H1 (cell line): ENCODE measurements around the gene RELN. TPM values are rescaled to one million over a fixed set of nuclear protein-coding genes. Genes with fewer than 3 reads are reported as not detected.

Source experiments
- HDAC2 ChIP-seq, 2 experiments: fragments of 300-600 bp in 1 of 2; sonication (generic) in 1 of 2; IDR thresholded peaks; 2 replicates each; pipeline ENCODE4 v1.6.1; 2011 to 2012; ENCODE audit warnings: low read depth in 2 of 2, low read length in 2 of 2, mild to moderate bottlenecking in 2 of 2, moderate library complexity in 2 of 2, borderline replicate concordance in 1 of 2, inconsistent platforms in 1 of 2
- MAFK ChIP-seq: IDR thresholded peaks from 2 replicates; pipeline ENCODE4 v1.6.1; 2012; ENCODE audit warnings: low read depth, mild to moderate bottlenecking, improper control_type of control experiment, low read length
- SIRT6 ChIP-seq: IDR thresholded peaks from one replicate; pipeline ENCODE4 v1.7.1; 2012; ENCODE audit warnings: low read length, inconsistent platforms
- TAF1 ChIP-seq: IDR thresholded peaks from 2 replicates; pipeline ENCODE4 v1.6.1; 2011; ENCODE audit warnings: mild to moderate bottlenecking, low read depth, low read length
- TBP ChIP-seq: IDR thresholded peaks from 2 replicates; pipeline ENCODE4 v1.6.1; 2011; ENCODE audit warnings: low read depth, low read length, improper control_type of control experiment
- polyA plus RNA-seq, 7 experiments: library from polyadenylated mRNA; depleted of rRNA in 3 of 7; stranded (reverse) in 5 of 7; unstranded in 2 of 7; fragments of >200 nt in 5 of 7; fragments of 200-250 nt in 2 of 7; gene quantifications; 1 replicate in 5 of 7; 2 replicates in 1 of 7; 4 replicates in 1 of 7; pipeline versions ENCODE4 v1.2.1 to v1.2.3, GENCODE V29; 2011 to 2013; ENCODE audit warnings: missing spikeins in 2 of 7, mixed read lengths in 2 of 7
- total RNA-seq: library from RNA; stranded (reverse); fragmentation: NEBNext Ultra II Directional; extraction: Animal tissue kit (Norgen Biotek cat#: 25700); gene quantifications from 2 replicates; pipeline ENCODE4 v1.2.1, GENCODE V29; 2021

RELN gene
- total and polyA plus RNA-seq, 2 of the 8 experiments (the other 6 are each of a cell fraction or from before 2014, with no cell fraction given): 0.03 to 0.07 TPM

DNA sequence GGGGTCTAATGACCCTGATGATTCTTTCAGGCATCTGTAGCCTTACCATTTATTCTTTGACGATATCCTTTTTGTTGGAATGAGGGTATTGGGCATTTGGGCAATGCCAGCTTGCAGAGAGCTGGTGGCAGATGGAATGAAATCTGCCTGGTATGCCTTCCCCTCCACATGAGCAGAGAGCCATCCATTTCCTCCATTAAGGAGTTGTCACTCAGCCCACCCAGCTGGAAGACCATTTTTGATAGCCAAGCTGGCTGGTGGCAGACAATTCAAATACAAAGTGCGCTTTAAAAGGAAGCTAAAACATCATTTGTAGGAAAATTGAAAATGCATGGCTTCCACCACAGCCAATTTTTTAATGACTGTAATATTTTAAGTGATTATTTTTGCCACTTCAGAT lies 303.4 kb downstream of the RELN start (continued):
- TF ChIP-seq TBP (no peak), HDAC2 (IDR thresholded peaks at IDR 0.05; ENCODE audit: borderline replicate concordance in 1 of 2, low read depth in 2 of 2, low read length in 2 of 2) (no peak), TAF1 (no peak), SIRT6 (no peak), MAFK (no peak)
